GM10248 (cell line): ENCODE measurements around the gene RGS7.
"Not testable (repeated sequence)": the region's sequence is repeated elsewhere in the genome, so short reads cannot be mapped to it uniquely, and the experiment has no call there.

Experiments
- CTCF ChIA-PET: fragments of 300-600 bp; sonication (Branson Sonifier 250); formaldehyde crosslinking; extraction: SDS; loops from one replicate; lab custom pipeline; 2021; ENCODE audit warnings: antibody characterized with exemption; lab: Yijun Ruan, JAX
- POLR2A ChIA-PET: fragments of 350-650 bp; sonication (Branson Sonifier 250); formaldehyde crosslinking; extraction: SDS; loops from one replicate; lab custom pipeline; 2020; ENCODE audit warnings: antibody characterized with exemption; lab: Yijun Ruan, JAX
- DNase-seq: peaks from one replicate; pipeline ENCODE4 v3.0.0; 2012; ENCODE audit errors: extremely low spot score
- TF ChIP-seq, protein P1 (sequence below): IDR thresholded peaks from 2 replicates; pipeline ENCODE4 v1.5.1; 2012; ENCODE audit warnings: mild to moderate bottlenecking, low read depth; ENCODE audit errors: extremely low read depth, missing control alignments, control extremely low read depth

Gene RGS7

DNA sequence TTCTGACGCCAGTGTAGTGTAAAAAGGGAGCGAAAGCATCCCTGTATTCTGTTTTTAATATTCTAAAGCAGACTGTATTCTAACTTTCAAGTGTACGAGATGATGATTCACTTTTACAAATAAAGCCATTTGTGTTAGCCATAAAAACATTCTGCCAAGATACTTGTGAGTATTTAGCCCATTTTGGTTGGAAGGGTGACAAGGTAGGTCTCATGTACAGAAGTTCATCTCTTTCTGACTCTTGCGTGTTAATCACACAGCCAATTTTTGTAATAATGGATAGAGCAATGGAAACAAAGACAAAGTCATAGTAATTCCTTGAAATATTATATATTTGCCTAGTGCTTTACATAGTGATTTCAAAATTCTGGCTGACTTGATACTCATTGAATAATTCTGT lies 619.7 kb downstream of the RGS7 start:
- TF ChIP-seq, protein P1, sequence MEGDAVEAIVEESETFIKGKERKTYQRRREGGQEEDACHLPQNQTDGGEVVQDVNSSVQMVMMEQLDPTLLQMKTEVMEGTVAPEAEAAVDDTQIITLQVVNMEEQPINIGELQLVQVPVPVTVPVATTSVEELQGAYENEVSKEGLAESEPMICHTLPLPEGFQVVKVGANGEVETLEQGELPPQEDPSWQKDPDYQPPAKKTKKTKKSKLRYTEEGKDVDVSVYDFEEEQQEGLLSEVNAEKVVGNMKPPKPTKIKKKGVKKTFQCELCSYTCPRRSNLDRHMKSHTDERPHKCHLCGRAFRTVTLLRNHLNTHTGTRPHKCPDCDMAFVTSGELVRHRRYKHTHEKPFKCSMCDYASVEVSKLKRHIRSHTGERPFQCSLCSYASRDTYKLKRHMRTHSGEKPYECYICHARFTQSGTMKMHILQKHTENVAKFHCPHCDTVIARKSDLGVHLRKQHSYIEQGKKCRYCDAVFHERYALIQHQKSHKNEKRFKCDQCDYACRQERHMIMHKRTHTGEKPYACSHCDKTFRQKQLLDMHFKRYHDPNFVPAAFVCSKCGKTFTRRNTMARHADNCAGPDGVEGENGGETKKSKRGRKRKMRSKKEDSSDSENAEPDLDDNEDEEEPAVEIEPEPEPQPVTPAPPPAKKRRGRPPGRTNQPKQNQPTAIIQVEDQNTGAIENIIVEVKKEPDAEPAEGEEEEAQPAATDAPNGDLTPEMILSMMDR, result no peak
- POLR2A ChIA-PET, result no interaction called here
- DNase-seq, result no peak
- CTCF ChIA-PET, result no interaction called here

DNA sequence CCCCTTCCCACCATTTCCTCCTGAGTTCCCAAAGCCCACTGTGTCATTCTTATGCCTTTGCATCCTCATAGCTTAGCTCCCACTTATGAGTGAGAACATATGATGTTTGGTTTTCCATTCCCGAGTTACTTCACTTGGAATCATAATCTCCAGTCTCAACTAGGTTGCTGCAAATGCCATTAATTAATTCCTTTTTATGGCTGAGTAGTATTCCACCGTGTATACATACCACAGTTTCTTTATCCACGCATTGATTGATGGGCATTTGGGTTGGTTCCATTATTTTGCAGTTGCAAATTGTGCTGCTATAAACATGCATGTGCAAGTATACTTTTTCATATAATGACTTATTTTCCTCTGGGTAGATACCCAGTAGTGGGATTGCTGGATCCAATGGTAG lies 622.3 kb downstream of the RGS7 start:
- POLR2A ChIA-PET, CTCF ChIA-PET, DNase-seq: not testable (repeated sequence)

DNA sequence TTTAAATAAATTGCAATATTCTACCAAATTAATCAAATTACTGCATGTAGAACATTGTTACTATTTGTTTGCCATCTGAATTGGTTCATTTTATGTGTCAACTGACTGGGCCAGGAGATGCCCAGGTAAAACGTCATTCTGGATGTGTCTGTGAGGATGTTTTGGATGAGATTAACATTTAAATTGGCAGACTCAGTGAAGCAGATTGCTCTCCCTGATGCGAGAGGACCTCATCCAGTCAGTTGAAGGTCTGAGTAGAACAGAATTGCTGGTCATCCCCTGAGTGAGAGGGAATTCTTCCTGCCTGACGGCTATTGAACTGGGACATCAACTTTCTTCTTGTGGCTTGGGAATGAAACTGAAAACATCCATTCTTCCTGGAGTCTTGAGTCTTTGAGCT lies 623.0 kb downstream of the RGS7 start:
- CTCF ChIA-PET, result no interaction called here
- POLR2A ChIA-PET, result no interaction called here
- TF ChIP-seq, protein P1, result no peak
- DNase-seq, result no peak

DNA sequence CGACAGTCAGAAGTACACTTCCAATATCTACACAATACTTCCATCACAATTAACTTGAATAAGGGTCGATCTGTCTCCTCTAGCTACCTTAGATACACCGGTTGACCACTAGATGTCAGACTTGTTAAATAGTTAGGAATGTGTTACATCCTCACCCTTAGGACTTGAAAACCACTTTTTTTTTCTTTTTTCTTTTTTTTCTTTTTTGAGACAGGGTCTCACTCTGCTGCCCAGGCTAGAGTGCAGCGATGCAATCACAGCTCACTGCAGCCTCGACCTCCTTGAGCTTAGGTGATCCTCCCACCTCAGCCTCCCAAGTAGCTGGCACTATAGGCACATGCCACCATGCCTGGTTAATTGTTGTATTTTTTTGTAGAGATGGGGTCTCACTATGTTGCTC lies 624.6 kb downstream of the RGS7 start:
- POLR2A ChIA-PET, result no interaction called here
- CTCF ChIA-PET, result interaction anchor here (0.6 to 2.6 kb wide), 14 partner anchors 8 to 897 kb away, joined by 3 to 11 read pairs (median 4); no protein-coding TSS in a partner anchor
- DNase-seq, result peak; percentile 58
- TF ChIP-seq, protein P1, result peak; percentile 66
